Aorta (tissue), 5 donors: ENCODE measurements around the gene IL11RA. TPM values are rescaled to one million over a fixed set of nuclear protein-coding genes. Genes with fewer than 3 reads are reported as not detected.
A peak's percentile ranks its signal among the peaks of the same experiment; 100 is the strongest.

Experiments used
- ATAC-seq: fragments of 200-7000 bp; cut with Tn5 transposase; one replicate; pipeline ENCODE4 v1.9.1; 2022; ENCODE audit warnings: moderate library complexity; ENCODE audit not compliant: low FRiP score
- DNase-seq, 2 donors: peaks; one replicate each; pipeline ENCODE4 v3.0.0-alpha.2; 2020
- H3K27ac ChIP-seq, 2 donors: one replicate each; pipeline ENCODE4 v1.5.1; 2013; ENCODE audit warnings: low read length in 2 of 2, mild to moderate bottlenecking in 2 of 2, moderate library complexity in 2 of 2, control low read depth in 1 of 2, inconsistent platforms in 1 of 2, low read depth in 1 of 2
- H3K27me3 ChIP-seq, 2 donors: one replicate each; pipeline ENCODE4 v1.6.1; 2013; ENCODE audit warnings: control low read depth in 1 of 2, low read length in 1 of 2, mild to moderate bottlenecking in 1 of 2, moderate library complexity in 1 of 2; ENCODE audit not compliant: insufficient read depth in 2 of 2, control insufficient read depth in 1 of 2
- H3K36me3 ChIP-seq, 2 donors: one replicate each; pipeline ENCODE4 v1.6.1; 2013; ENCODE audit warnings: control low read depth in 1 of 2, low read length in 1 of 2, mild to moderate bottlenecking in 1 of 2; ENCODE audit not compliant: insufficient read depth in 2 of 2, control insufficient read depth in 1 of 2
- H3K4me1 ChIP-seq, 2 donors: one replicate each; pipeline ENCODE4 v1.6.1; 2013; ENCODE audit warnings: low read length in 2 of 2, control low read depth in 1 of 2, mild to moderate bottlenecking in 1 of 2, moderate library complexity in 1 of 2; ENCODE audit not compliant: insufficient read depth in 2 of 2, control insufficient read depth in 1 of 2
- H3K4me3 ChIP-seq, 2 donors: one replicate each; pipeline ENCODE4 v1.5.1; 2013; ENCODE audit warnings: low read length in 2 of 2, control low read depth in 1 of 2, mild to moderate bottlenecking in 1 of 2
- H3K9me3 ChIP-seq: one replicate; pipeline ENCODE4 v1.6.1; 2013; ENCODE audit warnings: mild to moderate bottlenecking, low read length; ENCODE audit not compliant: control insufficient read depth
- WGBS, 2 donors: extraction: QIAGEN DNeasy Blood & Tissue Kit; methylation state at CpG; one replicate each; pipeline ENCODE4 v1.1.7; 2013; 5-methylcytosine and 5-hydroxymethylcytosine counted together
- intact Hi-C, 2 donors: fragments of 100-400 bp; cut with DNase I; formaldehyde crosslinking; loops; one replicate each; pipeline versions ENCODE4 v1.14.2 to v1.15.0; 2022
- polyA plus RNA-seq, 2 donors: library from polyadenylated mRNA; stranded (reverse); fragments of 200-250 nt; gene quantifications; one replicate each; pipeline ENCODE4 v1.2.3, GENCODE V29; 2013
- total RNA-seq, 2 donors: library from RNA; stranded (reverse); fragmentation: NEBNext Ultra II Directional; extraction: Animal tissue kit (Norgen Biotek cat#: 25700); gene quantifications; one replicate each; pipeline ENCODE4 v1.2.1, GENCODE V29; 2021
- donor health status: healthy with polysubstance abuse.
- donor health status: Bipolar disorder and iron deficiency.
- donor health status: DM: no; HTN: no; CAD: no.
- donor health status: DM: no; HTN: no; CAD: no.
- donor health status: DM: yes; HTN: yes; CAD: no.

IL11RA gene
- total and polyA plus RNA-seq, 4 donors: 28.2 to 93.4 (median 50.0) TPM

- Histone ChIP-seq H3K4me1 (no peaks in the 10 kb centered on the region), H3K9me3 (no peaks in the 10 kb centered on the region), H3K27ac (peak overlapping the region in 1 of 2 donors; percentile 25), H3K36me3 (no peaks in the 10 kb centered on the region), H3K4me3 (peak overlapping the region; percentile 15 to 55), H3K27me3 (no peaks in the 10 kb centered on the region)
- WGBS, 2 donors: 1 to 4% methylated on average over 8 of the region's 8 CpGs
- intact Hi-C loops: no loop called here
- DNase-seq (no peak), ATAC-seq (no peak)
Measured at GRCh38 chr9:34647084-34647403, 4.9 kb upstream of the IL11RA start.

GRCh38 chr9:34647651-34648050 is 4.3 kb upstream of the IL11RA start:
- H3K36me3 ChIP-seq: no peaks in the 10 kb centered on the region
- no peak for DNase-seq
- no peaks in the 10 kb centered on the region for H3K9me3 ChIP-seq
- H3K27me3 ChIP-seq: no peaks in the 10 kb centered on the region
- H3K4me3 ChIP-seq: peak overlapping the region; percentile 15 to 55
- no peak for ATAC-seq
- H3K27ac ChIP-seq: peak overlapping the region in 1 of 2 donors; percentile 25
- intact Hi-C loops: no loop called here
- WGBS, 2 donors: 17% methylated on average over 10 of the region's 10 CpGs
- H3K4me1 ChIP-seq: no peaks in the 10 kb centered on the region

GRCh38 chr9:34648673-34649072 is 3.3 kb upstream of the IL11RA start:
- H3K27me3 ChIP-seq: no peaks in the 10 kb centered on the region
- no peak overlapping the region for H3K4me3 ChIP-seq
- H3K4me1 ChIP-seq: no peaks in the 10 kb centered on the region
- ATAC-seq (no peak), DNase-seq (no peak)
- 87 to 89% methylated on average over 8 of the region's 8 CpGs for WGBS, 2 donors
- H3K9me3 ChIP-seq: no peaks in the 10 kb centered on the region
- H3K27ac ChIP-seq: no peak overlapping the region
- intact Hi-C loops: no loop called here
- no peaks in the 10 kb centered on the region for H3K36me3 ChIP-seq

DNA sequence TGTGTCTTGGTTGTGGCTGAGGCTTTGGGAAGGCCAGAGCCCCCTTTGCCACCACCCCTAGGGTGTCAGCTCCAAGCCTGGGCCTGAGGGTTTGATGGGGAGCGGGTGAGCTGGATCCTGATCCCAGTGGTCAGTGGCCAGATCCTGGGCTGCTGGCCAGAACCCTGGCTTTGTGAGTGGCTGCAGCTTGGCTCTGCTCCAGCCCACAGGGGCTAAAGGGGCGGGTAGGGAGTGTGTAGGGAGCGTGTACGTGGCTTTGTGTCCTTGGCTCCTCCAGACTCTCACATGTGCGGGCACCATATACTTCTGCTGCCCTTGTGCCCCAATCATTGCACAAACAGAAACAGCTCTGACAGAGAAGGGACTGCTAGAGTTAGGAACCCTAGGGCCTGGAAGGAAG is 1.2 kb upstream of the IL11RA start:
- peak overlapping the region in 1 of 2 donors; percentile 70 for H3K27ac ChIP-seq
- peaks cover 0 to 2% of the 10 kb centered on the region in 2 donors for H3K4me1 ChIP-seq
- no peak for ATAC-seq
- H3K27me3 ChIP-seq: no peaks in the 10 kb centered on the region
- intact Hi-C loops: loop anchor here (5.0 to 10.0 kb wide), 2 partner anchors 51 to 334 kb away; partner anchors contain the start of gene DNAJB5 (in 1 of the 2)
- no peaks in the 10 kb centered on the region for H3K36me3 ChIP-seq
- DNase-seq: no peak
- no peaks in the 10 kb centered on the region for H3K9me3 ChIP-seq
- 24 to 26% methylated on average over 5 of the region's 5 CpGs for WGBS, 2 donors
- no peak overlapping the region for H3K4me3 ChIP-seq

DNA sequence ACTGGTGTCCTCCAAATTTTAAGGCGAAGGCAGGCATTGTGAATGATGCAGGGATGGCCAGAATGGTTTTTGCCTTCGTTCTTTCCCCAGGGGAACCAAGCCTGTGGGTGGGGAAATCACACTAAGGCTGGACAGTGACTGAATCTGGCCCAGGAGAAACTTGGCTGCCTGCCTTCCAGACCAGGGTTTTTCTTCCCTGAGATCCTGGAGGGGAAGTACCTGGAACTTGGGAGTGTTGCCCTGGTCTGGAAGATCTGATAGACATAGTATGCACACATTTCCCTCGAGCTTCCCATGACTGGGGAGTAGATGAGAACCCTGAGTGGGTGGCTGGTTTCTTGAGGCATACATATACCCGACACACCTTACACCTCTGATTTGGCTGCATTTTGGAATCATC is 664 bp upstream of the IL11RA start:
- ATAC-seq (no peak), DNase-seq (no peak)
- Histone ChIP-seq H3K36me3 (no peaks in the 10 kb centered on the region), H3K27me3 (no peaks in the 10 kb centered on the region), H3K4me1 (peaks cover 0 to 2% of the 10 kb centered on the region in 2 donors), H3K9me3 (no peaks in the 10 kb centered on the region), H3K27ac (peak overlapping the region; percentile 70 to 72), H3K4me3 (no peak overlapping the region)
- 14 to 15% methylated on average over 4 of the region's 4 CpGs for WGBS, 2 donors
- intact Hi-C loops: loop anchor here (5.0 to 10.0 kb wide), 2 partner anchors 51 to 333 kb away; partner anchors contain the start of gene DNAJB5 (in 1 of the 2)

DNA sequence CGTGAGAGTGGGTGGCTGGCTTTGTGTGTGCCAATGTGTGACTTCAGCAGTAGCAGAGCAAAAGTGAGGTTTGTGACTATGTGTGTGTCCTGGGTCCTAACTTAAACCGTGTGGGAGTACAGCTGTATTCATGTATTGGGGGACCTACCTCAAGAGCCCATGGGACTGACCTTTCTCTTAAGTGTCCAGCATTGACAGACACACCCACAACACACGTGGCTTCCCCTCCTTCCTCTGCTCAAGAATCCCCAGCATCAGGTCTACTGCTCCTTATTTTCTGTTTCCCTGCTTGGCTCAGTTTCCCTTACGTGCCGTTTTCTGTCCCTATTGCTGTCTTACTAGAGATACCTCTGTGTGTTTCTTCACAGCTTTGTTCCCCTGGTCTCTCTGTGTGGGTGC is 616 bp downstream of the IL11RA start:
- H3K4me1 ChIP-seq: peaks cover 0 to 2% of the 10 kb centered on the region in 2 donors
- 2% methylated on average over 5 of the region's 5 CpGs for WGBS, 2 donors
- H3K27me3 ChIP-seq: no peaks in the 10 kb centered on the region

DNA sequence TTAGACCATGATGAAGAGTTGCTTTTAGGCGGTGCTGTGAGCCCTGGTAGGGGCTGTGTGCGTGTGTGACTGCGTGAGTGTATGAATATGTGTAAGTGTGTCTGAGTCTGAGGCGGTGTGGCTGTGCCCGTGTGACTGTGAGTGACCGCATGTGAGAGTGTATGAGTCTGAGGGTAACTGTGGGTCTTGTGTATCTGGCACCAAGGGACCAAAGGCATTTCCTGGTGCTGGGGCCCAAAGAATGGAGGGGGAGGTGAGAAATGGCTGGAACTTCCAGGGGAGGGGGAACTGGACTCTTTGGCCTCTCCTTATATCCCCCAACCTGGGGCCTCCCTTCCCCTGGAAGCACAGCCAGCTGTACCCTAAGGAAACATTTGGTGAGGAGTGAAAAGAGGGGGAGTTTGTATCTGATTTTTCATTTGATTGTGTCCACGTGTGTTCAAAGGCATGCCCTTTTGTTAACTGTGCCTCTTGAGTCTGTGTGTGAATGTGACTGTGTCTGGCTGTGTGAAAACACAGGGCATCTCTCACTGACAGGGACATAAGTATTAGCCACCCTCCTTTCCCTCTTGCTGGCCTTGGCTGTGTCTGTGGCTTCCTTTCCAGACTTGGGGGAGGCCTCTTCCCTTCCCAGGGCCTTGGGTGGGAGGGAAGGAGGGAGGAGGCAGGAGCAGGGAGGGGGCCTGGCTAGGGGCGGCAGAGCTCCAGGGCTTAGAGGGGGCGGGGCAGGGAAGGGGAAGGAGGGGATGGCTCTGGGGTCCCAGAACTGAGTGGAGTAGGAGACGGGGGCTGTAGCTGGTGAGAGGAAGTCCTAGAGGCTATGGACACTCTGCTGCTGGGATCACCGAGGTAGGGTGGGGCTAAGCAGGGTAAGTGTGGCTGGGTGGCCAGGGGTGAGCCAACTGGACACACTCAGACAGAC is 1.4 kb downstream of the IL11RA start:
- ATAC-seq: peak; percentile 33

More for the DNA sequence above, 616 bp downstream of the IL11RA start:
- no peak for ATAC-seq
- H3K4me3 ChIP-seq: peak overlapping the region; percentile 24 to 47
- H3K36me3 ChIP-seq: no peaks in the 10 kb centered on the region
- DNase-seq: no peak
- H3K9me3 ChIP-seq: no peaks in the 10 kb centered on the region
- H3K27ac ChIP-seq: peak overlapping the region in 1 of 2 donors; percentile 70
- intact Hi-C loops: loop anchor here (5.0 to 10.0 kb wide), 2 partner anchors 50 to 332 kb away; partner anchors contain the start of gene DNAJB5 (in 1 of the 2)

DNA sequence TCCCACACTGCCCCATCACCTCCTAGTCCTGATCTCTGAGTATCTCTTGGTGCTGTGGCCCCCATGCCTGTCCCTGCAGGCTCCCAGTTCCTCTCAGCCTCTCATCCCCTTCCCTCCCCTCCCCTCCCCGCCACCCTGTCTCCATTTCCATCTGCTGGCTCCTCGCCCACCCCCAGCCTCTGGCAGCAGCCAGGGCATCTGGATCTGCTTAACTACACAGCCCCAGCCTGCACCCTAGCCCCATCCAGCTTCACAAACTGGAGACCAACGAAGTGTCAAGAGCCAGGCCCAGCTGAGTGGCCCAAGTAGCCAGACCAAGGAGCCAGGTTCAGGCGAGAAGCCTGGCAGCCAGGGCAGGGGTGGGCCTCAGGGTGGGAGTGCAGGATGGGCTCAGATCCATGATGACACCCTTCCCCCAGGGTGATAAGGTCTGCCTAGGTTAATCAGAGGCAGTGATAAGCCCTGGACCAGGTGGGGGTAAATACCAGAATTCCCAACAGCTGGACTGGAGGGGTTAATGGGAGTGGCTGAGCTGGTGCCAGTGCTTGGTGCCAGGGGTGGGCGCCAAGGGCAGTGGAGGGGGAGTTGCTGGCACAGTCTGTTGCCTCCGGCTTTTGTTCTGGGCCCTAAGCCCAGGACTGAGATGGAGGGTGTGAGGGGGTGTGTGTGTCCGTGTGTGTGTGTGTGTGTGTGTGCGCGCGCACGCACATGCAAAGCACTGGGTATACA is 2.5 kb downstream of the IL11RA start:
- Histone ChIP-seq H3K27me3 (no peaks in the 10 kb centered on the region), H3K9me3 (no peaks in the 10 kb centered on the region), H3K36me3 (no peaks in the 10 kb centered on the region), H3K27ac (peak overlapping the region; percentile 53 to 70), H3K4me1 (peaks cover 0 to 2% of the 10 kb centered on the region in 2 donors), H3K4me3 (no peak overlapping the region)
- peak; percentile 87 to 89 for DNase-seq
- intact Hi-C loops: loop anchor here (5.0 to 10.0 kb wide), 2 partner anchors 48 to 330 kb away; partner anchors contain the start of gene DNAJB5 (in 1 of the 2)
- ATAC-seq: peak; percentile 81
- 5 to 8% methylated on average over 11 of the region's 11 CpGs for WGBS, 2 donors

More for the DNA sequence above, 1.4 kb downstream of the IL11RA start:
- Histone ChIP-seq H3K9me3 (no peaks in the 10 kb centered on the region), H3K4me1 (peaks cover 0 to 2% of the 10 kb centered on the region in 2 donors), H3K27ac (peak overlapping the region; percentile 53 to 70), H3K36me3 (no peaks in the 10 kb centered on the region), H3K27me3 (no peaks in the 10 kb centered on the region), H3K4me3 (no peak overlapping the region)
- 5% methylated on average over 11 of the region's 11 CpGs for WGBS, 2 donors
- intact Hi-C loops: loop anchor here (5.0 to 10.0 kb wide), 2 partner anchors 49 to 331 kb away; partner anchors contain the start of gene DNAJB5 (in 1 of the 2)
- DNase-seq: peak in 1 of 2 donors; percentile 68
